Duodenal mucosa (tissue), 2 donors: ENCODE measurements around the gene EYA2.
A peak's percentile ranks its signal among the peaks of the same experiment; 100 is the strongest.

Experiments used
- H3K27ac ChIP-seq: one replicate; pipeline ENCODE4 v1.7.0; 2013; ENCODE audit warnings: low read depth, low read length
- H3K27me3 ChIP-seq, 2 donors: one replicate each; pipeline ENCODE4 v1.7.0; 2013; ENCODE audit warnings: low read length in 2 of 2, control low read depth in 1 of 2; ENCODE audit not compliant: insufficient read depth in 2 of 2, control insufficient read depth in 1 of 2
- H3K36me3 ChIP-seq, 2 donors: one replicate each; pipeline ENCODE4 v1.7.0; 2013; ENCODE audit warnings: low read length in 2 of 2, control low read depth in 1 of 2; ENCODE audit not compliant: insufficient read depth in 2 of 2, control insufficient read depth in 1 of 2
- H3K4me1 ChIP-seq, 2 donors: one replicate each; pipeline ENCODE4 v1.7.0; 2013; ENCODE audit warnings: low read length in 2 of 2, control low read depth in 1 of 2; ENCODE audit not compliant: insufficient read depth in 2 of 2, control insufficient read depth in 1 of 2
- H3K4me3 ChIP-seq, 2 donors: one replicate each; pipeline ENCODE4 v1.7.0; 2013; ENCODE audit warnings: low read length in 2 of 2, low read depth in 1 of 2
- H3K9ac ChIP-seq, 2 donors: one replicate each; pipeline ENCODE4 v1.7.0; 2013; ENCODE audit warnings: low read length in 2 of 2, low read depth in 1 of 2
- H3K9me3 ChIP-seq, 2 donors: one replicate each; pipeline ENCODE4 v1.7.0; 2013; ENCODE audit warnings: low read length in 2 of 2, control low read depth in 1 of 2; ENCODE audit not compliant: control insufficient read depth in 1 of 2

The EYA2 gene

GRCh38 chr20:46894579-46894958 lies at the start of gene EYA2:
EYA2 (plus strand) TSS chr20:46894843; CDS start chr20:46990011, 95,168 bp downstream.
- Histone ChIP-seq H3K9ac (no peak within 1 kb of the TSS), H3K4me1 (no peaks in the 10 kb centered on the region), H3K27ac (no peak within 1 kb of the TSS), H3K9me3 (peaks cover 0 to 5% of the 10 kb centered on the region in 2 donors), H3K4me3 (peak within 1 kb of the TSS in 1 of 2 donors; percentile 13), H3K27me3 (peaks cover 26 to 42% of the 10 kb centered on the region in 2 donors), H3K36me3 (no peaks in the 10 kb centered on the region)

GRCh38 chr20:46844965-46845364 lies 49.7 kb upstream of the EYA2 start:
- Histone ChIP-seq H3K9me3 (no peaks in the 10 kb centered on the region), H3K27me3 (no peaks in the 10 kb centered on the region), H3K9ac (no peak overlapping the region), H3K36me3 (no peaks in the 10 kb centered on the region), H3K27ac (no peak overlapping the region), H3K4me1 (peaks cover 0 to under 1% of the 10 kb centered on the region in 2 donors), H3K4me3 (no peak overlapping the region)

GRCh38 chr20:46849269-46849668 lies 45.4 kb upstream of the EYA2 start:
- H3K27me3 ChIP-seq: no peaks in the 10 kb centered on the region

GRCh38 chr20:46849751-46850150 lies 44.9 kb upstream of the EYA2 start:
- no peaks in the 10 kb centered on the region for H3K27me3 ChIP-seq
- peaks cover 0 to 10% of the 10 kb centered on the region in 2 donors for H3K4me1 ChIP-seq
- H3K9me3 ChIP-seq: no peaks in the 10 kb centered on the region
- H3K9ac ChIP-seq: no peak overlapping the region
- H3K27ac ChIP-seq: no peak overlapping the region
- H3K36me3 ChIP-seq: no peaks in the 10 kb centered on the region
- no peak overlapping the region for H3K4me3 ChIP-seq

More at GRCh38 chr20:46849269-46849668, 45.4 kb upstream of the EYA2 start:
- Histone ChIP-seq H3K9me3 (no peaks in the 10 kb centered on the region), H3K36me3 (no peaks in the 10 kb centered on the region), H3K27ac (no peak overlapping the region), H3K9ac (no peak overlapping the region), H3K4me3 (no peak overlapping the region), H3K4me1 (peaks cover 0 to 10% of the 10 kb centered on the region in 2 donors)

GRCh38 chr20:46850416-46850815 lies 44.2 kb upstream of the EYA2 start:
- no peak overlapping the region for H3K9ac ChIP-seq
- H3K4me3 ChIP-seq: no peak overlapping the region
- peaks cover 0 to 10% of the 10 kb centered on the region in 2 donors for H3K4me1 ChIP-seq
- no peak overlapping the region for H3K27ac ChIP-seq
- H3K36me3 ChIP-seq: no peaks in the 10 kb centered on the region
- H3K9me3 ChIP-seq: no peaks in the 10 kb centered on the region
- no peaks in the 10 kb centered on the region for H3K27me3 ChIP-seq

GRCh38 chr20:46850896-46851295 lies 43.7 kb upstream of the EYA2 start:
- no peaks in the 10 kb centered on the region for H3K36me3 ChIP-seq
- peaks cover 0 to 10% of the 10 kb centered on the region in 2 donors for H3K4me1 ChIP-seq
- no peak overlapping the region for H3K27ac ChIP-seq
- H3K9ac ChIP-seq: no peak overlapping the region
- H3K9me3 ChIP-seq: no peaks in the 10 kb centered on the region
- no peaks in the 10 kb centered on the region for H3K27me3 ChIP-seq
- no peak overlapping the region for H3K4me3 ChIP-seq

GRCh38 chr20:46851746-46852145 lies 42.9 kb upstream of the EYA2 start:
- H3K9ac ChIP-seq: no peak overlapping the region
- no peaks in the 10 kb centered on the region for H3K36me3 ChIP-seq
- H3K9me3 ChIP-seq: no peaks in the 10 kb centered on the region
- no peaks in the 10 kb centered on the region for H3K27me3 ChIP-seq
- no peak overlapping the region for H3K4me3 ChIP-seq
- H3K4me1 ChIP-seq: peaks cover 0 to 10% of the 10 kb centered on the region in 2 donors
- no peak overlapping the region for H3K27ac ChIP-seq

GRCh38 chr20:46852313-46852712 lies 42.3 kb upstream of the EYA2 start:
- Histone ChIP-seq H3K4me1 (peaks cover 0 to 16% of the 10 kb centered on the region in 2 donors), H3K4me3 (no peak overlapping the region), H3K9ac (no peak overlapping the region), H3K36me3 (no peaks in the 10 kb centered on the region), H3K27me3 (no peaks in the 10 kb centered on the region), H3K27ac (no peak overlapping the region), H3K9me3 (no peaks in the 10 kb centered on the region)

GRCh38 chr20:46853926-46854325 lies 40.7 kb upstream of the EYA2 start:
- H3K4me3 ChIP-seq: no peak overlapping the region
- H3K9ac ChIP-seq: no peak overlapping the region
- H3K4me1 ChIP-seq: peaks cover 0 to 17% of the 10 kb centered on the region in 2 donors
- H3K27me3 ChIP-seq: no peaks in the 10 kb centered on the region
- H3K36me3 ChIP-seq: no peaks in the 10 kb centered on the region
- H3K9me3 ChIP-seq: no peaks in the 10 kb centered on the region
- no peak overlapping the region for H3K27ac ChIP-seq

GRCh38 chr20:46857061-46857831 lies 37.4 kb upstream of the EYA2 start:
- no peak overlapping the region for H3K9ac ChIP-seq
- H3K27ac ChIP-seq: no peak overlapping the region
- H3K4me1 ChIP-seq: peaks cover 0 to 7% of the 10 kb centered on the region in 2 donors
- no peaks in the 10 kb centered on the region for H3K9me3 ChIP-seq
- H3K36me3 ChIP-seq: no peaks in the 10 kb centered on the region
- H3K27me3 ChIP-seq: no peaks in the 10 kb centered on the region
- no peak overlapping the region for H3K4me3 ChIP-seq
